Panc1 (cell line): Measurements from ENCODE around the gene CLEC2D. TPM values are rescaled to one million over a fixed set of nuclear protein-coding genes. Genes with fewer than 3 reads are reported as not detected.

Experiments
- ATAC-seq: fragments of 200-7000 bp; cut with Tn5 transposase; 2 replicates; pipeline ENCODE4 v1.9.1; 2020; ENCODE audit warnings: mild to moderate bottlenecking, moderate library complexity
- BruUV-seq: library from RNA; stranded (reverse); fragments of 400-500 nt; replicated peaks from 2 replicates; lab custom pipeline; 2021; lab: Mats Ljungman, UMichigan
- CTCF ChIA-PET: fragments of 300-600 bp; sonication (Branson Sonifier 250); formaldehyde crosslinking; loops from one replicate; lab custom pipeline; 2022; ENCODE audit warnings: antibody characterized with exemption; lab: Charles Lee
- POLR2A ChIA-PET: fragments of 300-600 bp; sonication (Branson Sonifier 250); formaldehyde crosslinking; loops from one replicate; lab custom pipeline; 2022; ENCODE audit warnings: antibody characterized with exemption; lab: Charles Lee
- DNase-seq: peaks from one replicate; pipeline ENCODE4 v3.0.0-alpha.2; 2010; ENCODE audit warnings: low read depth, low spot score
- H3K27ac ChIP-seq: 2 replicates; pipeline ENCODE4 v1.5.1; 2011; ENCODE audit warnings: mild to moderate bottlenecking, low read length, inconsistent platforms
- H3K27me3 ChIP-seq: fragments of 200-500 bp; sonication (Bioruptor generic); 2 replicates; pipeline ENCODE4 v1.6.0; 2014; ENCODE audit warnings: low read length, inconsistent platforms; ENCODE audit not compliant: control insufficient read depth, insufficient read depth
- H3K36me3 ChIP-seq: fragments of 200-500 bp; sonication (Bioruptor generic); 2 replicates; pipeline ENCODE4 v1.5.1; 2014; ENCODE audit warnings: inconsistent platforms, mild to moderate bottlenecking, low read length, moderate library complexity; ENCODE audit not compliant: control insufficient read depth, insufficient read depth
- H3K4me1 ChIP-seq: 2 replicates; pipeline ENCODE4 v1.5.1; 2011; ENCODE audit warnings: inconsistent platforms, mild to moderate bottlenecking, low read length, moderate library complexity; ENCODE audit not compliant: control insufficient read depth, insufficient read depth
- H3K4me3 ChIP-seq, 2 experiments: 2 replicates each; pipeline ENCODE4 v1.5.1; 2011 to 2012; ENCODE audit warnings: low read depth in 2 of 2, low read length in 2 of 2, mild to moderate bottlenecking in 2 of 2, inconsistent platforms in 1 of 2, moderate library complexity in 1 of 2
- H3K9me3 ChIP-seq: fragments of 200-500 bp; sonication (Bioruptor generic); 2 replicates; pipeline ENCODE4 v1.5.1; 2014; ENCODE audit warnings: low read depth, mild to moderate bottlenecking, inconsistent platforms, low read length, moderate library complexity; ENCODE audit not compliant: control insufficient read depth, insufficient read depth
- CTCF ChIP-seq: fragments of 450-650 bp; IDR thresholded peaks from 2 replicates; pipeline ENCODE4 v1.5.1; 2017; ENCODE audit warnings: mild to moderate bottlenecking
- POLR2AphosphoS5 ChIP-seq: IDR thresholded peaks from 2 replicates; pipeline ENCODE4 v1.6.1; 2012; ENCODE audit warnings: mild to moderate bottlenecking, low read depth, low read length, moderate library complexity
- REST ChIP-seq, 2 experiments: IDR thresholded peaks; 2 replicates each; pipeline ENCODE4 v1.6.1; 2011 to 2012; ENCODE audit warnings: low read depth in 2 of 2, control low read depth in 1 of 2, low read length in 1 of 2, mild to moderate bottlenecking in 1 of 2, moderate library complexity in 1 of 2; ENCODE audit not compliant: insufficient read depth in 1 of 2
- SIN3A ChIP-seq: IDR thresholded peaks from 2 replicates; pipeline ENCODE4 v1.6.1; 2012; ENCODE audit warnings: low read depth, mild to moderate bottlenecking, low read length, moderate library complexity, borderline replicate concordance; ENCODE audit not compliant: insufficient read depth
- TCF7L2 ChIP-seq: IDR thresholded peaks from 2 replicates; pipeline ENCODE4 v1.6.1; 2011; ENCODE audit warnings: mild to moderate bottlenecking, low read depth, low read length, inconsistent platforms
- in situ Hi-C: cut with HindIII; loops from 2 replicates; pipeline ENCODE4 v1.10.0; 2016; ENCODE audit warnings: low sequenced_read_pairs, low pct_unique_long_range_greater_than_20kb
- intact Hi-C: fragments of 100-400 bp; cut with micrococcal nuclease; formaldehyde crosslinking; loops from one replicate; pipeline ENCODE4 v1.10.0; 2022; ENCODE audit not compliant: unreplicated experiment
- total RNA-seq: library from RNA; stranded (reverse); gene quantifications from one replicate; pipeline ENCODE4 v1.2.1, GENCODE V29; 2021; ENCODE audit not compliant: unreplicated experiment

Gene CLEC2D
- total RNA-seq, 1 experiment from 2014 or later: 2.3 TPM

GRCh38 chr12:9740106-9740750 is 70.7 kb downstream of the CLEC2D start:
- in situ Hi-C loops: no loop called here
- ChIA-PET POLR2A (no interaction called here), CTCF (no interaction called here)
- no peaks in the 10 kb centered on the region for H3K36me3 ChIP-seq
- intact Hi-C loops: no loop called here
- peak; percentile 76; the same call in 1 of the 2 replicates for ATAC-seq
- H3K4me1 ChIP-seq: peaks cover 4% of the 10 kb centered on the region; the same call in 1 of the 2 replicates
- peak overlapping the region; percentile 40 to 58 for H3K4me3 ChIP-seq
- no peak for DNase-seq
- no peaks in the 10 kb centered on the region for H3K9me3 ChIP-seq
- no peaks in the 10 kb centered on the region for H3K27me3 ChIP-seq
- H3K27ac ChIP-seq: no peak overlapping the region
- TF ChIP-seq REST (IDR thresholded peaks at IDR 0.05; ENCODE audit: insufficient read depth in 1 of 2, low read depth in 2 of 2, low read length in 1 of 2) (no peak), TCF7L2 (no peak), CTCF (no peak), POLR2AphosphoS5 (no peak), SIN3A (no peak)
- BruUV-seq: no TSS peak

- intact Hi-C loops: no loop called here
- CTCF ChIA-PET: no interaction called here
- no peak for DNase-seq
- no peak for ATAC-seq
- Histone ChIP-seq H3K27ac (no peak overlapping the region), H3K4me3 (no peak overlapping the region), H3K9me3 (no peaks in the 10 kb centered on the region), H3K27me3 (no peaks in the 10 kb centered on the region), H3K36me3 (no peaks in the 10 kb centered on the region), H3K4me1 (peaks cover 4% of the 10 kb centered on the region; the same call in 1 of the 2 replicates)
- POLR2A ChIA-PET: no interaction called here
- BruUV-seq: no TSS peak
- TF ChIP-seq REST (IDR thresholded peaks at IDR 0.05; ENCODE audit: insufficient read depth in 1 of 2, low read depth in 2 of 2, low read length in 1 of 2) (no peak), POLR2AphosphoS5 (no peak), SIN3A (no peak), CTCF (no peak)
- in situ Hi-C loops: no loop called here
These were observed 72.2 kb downstream of the CLEC2D start for GRCh38 chr12:9741726-9742125.
